IPS DF 4.7 (cell line): ENCODE measurements around the gene CRACDL.

Experiments used
- DNase-seq: peaks from one replicate; pipeline ENCODE4 v3.0.0-alpha.2; 2013; ENCODE audit warnings: low spot score; ENCODE audit errors: extremely low read depth

The CRACDL gene

DNA sequence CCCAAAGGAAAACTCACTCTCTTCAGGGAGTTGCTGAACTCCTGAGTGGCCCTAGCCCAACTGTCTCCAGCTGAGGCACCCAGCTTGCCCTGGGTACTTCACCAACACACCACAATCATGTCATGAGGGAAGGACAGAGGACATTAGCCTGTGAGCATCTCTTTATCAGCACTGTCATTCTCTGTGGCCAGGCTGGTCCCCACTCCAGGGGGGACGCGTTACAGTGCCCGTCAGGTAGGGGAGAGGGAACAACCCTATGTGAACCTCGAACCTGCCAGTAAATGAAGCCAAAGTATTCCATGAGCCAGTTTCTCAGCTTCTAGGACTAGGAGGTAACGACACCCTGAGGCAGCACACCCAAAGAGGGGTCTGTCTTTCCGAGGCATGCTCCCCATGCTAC is 110.2 kb downstream of the CRACDL start:
- no peak for DNase-seq

DNA sequence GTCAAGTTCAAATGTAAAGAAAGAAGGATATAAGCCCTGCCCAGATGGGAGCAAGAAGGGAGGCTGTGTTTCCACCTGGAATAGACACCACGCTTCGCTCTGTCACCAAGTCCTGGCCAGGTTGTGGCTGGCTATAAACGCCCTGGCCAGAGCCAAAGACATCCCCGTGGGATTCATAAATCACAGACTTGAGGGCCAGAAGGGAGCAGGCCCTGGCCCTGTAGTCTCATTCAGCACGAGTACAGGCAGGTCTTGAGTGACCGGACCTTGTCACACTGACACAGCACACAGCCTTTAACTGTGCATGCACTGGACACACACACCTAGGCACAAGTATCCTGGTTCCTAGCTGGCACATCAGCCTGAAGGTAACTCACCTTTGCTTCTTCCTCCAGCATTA is 110.6 kb downstream of the CRACDL start:
- DNase-seq: no peak

- DNase-seq: no peak
Observed at GRCh38 chr2:98825020-98825350, 111.0 kb downstream of the CRACDL start.

GRCh38 chr2:98824256-98825019 is 111.6 kb downstream of the CRACDL start:
- no peak for DNase-seq

DNA sequence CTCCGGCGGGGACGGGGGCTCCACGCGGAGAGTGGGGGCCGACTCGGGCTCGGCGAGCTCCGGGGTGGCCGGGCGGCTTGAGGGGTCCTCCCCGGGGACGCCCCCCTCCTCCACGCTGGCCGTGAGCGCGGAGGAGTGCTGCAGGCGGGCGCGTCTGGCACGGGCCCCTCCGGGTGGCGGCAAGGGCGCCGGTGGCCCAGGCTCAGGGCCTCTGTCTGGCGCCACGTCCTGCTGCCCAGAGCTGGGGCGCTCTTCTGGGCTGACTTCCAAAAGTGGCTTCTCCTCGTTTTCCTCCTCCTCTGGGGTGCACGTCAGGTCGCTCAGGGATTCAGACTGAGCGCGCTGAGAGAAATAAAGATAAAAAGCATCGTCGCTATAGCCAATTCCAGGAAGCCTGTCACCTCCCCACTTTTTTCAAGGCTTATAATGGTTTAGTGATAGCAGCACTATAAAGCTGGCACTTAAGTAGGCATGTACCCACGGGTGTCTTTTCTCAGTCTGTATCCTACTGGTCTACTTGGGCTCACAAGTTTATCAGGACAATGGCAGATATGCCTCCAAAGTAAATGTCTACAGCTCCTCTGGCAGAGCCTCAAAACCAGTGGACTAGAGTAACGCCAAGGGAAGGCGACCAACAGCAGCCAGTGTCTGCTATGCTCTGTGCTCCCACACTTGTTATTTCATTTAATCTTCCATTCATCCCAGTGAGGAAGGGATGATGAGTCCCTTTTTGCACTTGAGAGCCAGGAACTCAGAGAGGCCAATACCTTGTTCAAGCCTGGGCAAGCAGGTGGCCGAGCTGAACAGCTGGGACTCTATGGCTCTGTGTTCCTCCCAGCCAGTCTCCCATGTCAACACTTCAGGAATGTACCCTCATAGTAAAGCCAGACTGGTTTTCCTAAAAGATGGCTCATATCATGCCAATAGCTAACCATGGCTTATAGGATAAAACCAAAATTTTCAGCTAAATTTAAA is 112.5 kb downstream of the CRACDL start:
- DNase-seq: no peak

DNA sequence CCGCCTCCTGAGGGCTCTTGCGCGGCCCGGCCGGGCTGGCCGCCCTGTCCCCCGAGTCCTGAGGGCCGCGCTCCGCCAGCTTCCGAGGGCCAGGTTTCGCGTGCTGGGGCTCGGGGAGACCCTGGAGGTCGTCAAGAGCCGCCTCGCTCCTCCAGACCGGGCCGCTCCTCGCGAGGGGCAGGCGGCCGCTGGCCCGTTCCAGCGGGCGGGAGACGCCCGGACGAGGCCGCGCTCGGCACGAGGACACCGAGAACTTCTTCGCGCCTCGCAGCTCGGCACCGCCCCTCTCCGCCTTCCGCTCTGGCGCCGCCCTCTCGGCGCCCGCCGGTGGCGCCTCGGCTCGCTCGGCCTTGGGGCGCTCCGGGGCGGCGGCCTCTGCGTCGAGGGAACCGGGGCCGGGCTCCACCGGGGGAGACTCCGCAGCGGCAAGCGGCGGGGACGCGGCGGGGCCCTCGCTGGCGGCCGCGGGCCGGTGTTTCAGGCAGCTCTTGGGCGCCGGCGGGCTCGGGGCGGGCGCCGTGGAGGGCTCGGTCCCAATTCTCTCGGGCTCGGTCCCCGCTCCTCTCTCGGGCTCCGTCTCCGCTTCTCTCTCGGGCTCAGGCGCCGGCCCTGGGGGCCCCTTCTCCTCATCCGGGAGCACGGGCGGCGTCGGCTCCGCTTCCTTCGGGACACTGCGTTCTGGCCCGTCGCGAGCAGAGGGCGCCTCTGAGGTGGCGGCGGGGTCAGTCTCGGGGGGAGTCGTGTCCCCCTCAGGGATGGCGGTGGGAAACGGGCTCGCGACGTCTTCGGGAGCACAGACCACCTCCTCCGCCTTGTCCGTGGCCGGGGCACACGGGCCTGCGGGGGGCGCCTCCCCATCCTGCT is 113.5 kb downstream of the CRACDL start:
- no peak for DNase-seq

DNA sequence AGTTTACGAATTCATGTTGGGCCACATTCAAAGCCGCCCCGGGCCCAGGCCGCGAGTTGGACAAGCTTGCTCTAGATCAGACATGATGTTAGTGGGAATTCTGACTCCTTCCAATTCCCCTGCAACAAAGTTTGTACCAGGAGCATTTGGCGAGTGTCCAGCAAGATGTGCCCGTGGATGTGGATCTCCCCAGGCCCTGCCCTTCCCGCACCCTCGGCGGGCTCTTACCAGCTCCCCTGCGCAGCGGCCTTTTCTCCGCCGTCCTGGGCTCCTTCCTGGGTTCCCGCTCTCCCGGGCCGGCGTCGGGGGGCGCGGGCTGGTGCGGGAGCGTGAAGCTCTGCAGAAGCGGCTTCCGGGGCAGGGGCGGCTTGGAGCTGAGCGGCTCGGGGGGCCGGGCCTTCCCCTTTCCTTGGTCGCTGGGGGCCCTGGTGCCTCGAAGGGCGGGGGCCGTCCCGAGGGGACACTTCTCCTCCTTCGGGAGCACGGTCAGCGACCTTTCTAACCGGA is 114.3 kb downstream of the CRACDL start:
- DNase-seq: no peak

GRCh38 chr2:98819231-98819766 is 116.7 kb downstream of the CRACDL start:
- no peak for DNase-seq

GRCh38 chr2:98818164-98818563 is 117.9 kb downstream of the CRACDL start:
- no peak for DNase-seq

- DNase-seq: no peak
Observed at GRCh38 chr2:98816281-98816680, 119.7 kb downstream of the CRACDL start.

DNA sequence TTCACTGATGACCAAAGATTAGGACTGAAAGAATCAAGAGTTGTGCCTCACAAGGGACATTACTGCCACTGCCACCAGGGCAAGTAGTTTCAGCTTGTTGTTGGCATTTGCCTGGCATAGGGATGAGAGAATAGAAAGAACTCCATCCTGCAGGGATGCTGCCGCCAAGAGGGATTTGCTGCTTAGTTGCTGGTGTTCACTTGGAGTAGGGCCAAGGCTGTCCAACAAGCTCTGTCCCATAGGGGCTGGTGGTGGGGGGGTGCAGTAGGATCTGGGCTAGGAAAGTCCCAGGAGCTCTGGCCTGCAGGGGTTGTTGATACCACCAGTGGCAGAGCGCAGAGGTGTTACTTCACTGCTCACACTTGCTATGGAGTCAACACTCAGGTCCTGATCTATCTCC is 120.2 kb downstream of the CRACDL start:
- DNase-seq: no peak

DNA sequence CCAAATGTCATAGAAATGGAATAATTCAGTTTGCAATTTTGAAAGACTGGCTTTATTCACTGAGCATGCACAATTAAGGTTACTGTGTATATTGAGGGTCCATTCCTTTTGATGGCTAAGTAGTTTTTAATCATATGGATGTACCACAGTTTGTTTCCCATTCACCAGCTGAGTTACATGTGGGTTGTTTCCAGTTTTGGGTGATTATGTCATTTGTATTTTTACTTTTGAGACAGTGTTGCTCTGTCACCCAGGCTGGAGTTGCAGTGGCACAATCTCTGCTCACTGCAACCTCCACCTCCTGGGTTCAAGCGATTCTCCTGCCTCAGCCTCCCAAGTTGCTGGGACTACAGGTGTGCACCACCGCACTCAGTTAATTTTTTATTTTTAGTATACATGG is 124.3 kb downstream of the CRACDL start:
- no peak for DNase-seq

DNA sequence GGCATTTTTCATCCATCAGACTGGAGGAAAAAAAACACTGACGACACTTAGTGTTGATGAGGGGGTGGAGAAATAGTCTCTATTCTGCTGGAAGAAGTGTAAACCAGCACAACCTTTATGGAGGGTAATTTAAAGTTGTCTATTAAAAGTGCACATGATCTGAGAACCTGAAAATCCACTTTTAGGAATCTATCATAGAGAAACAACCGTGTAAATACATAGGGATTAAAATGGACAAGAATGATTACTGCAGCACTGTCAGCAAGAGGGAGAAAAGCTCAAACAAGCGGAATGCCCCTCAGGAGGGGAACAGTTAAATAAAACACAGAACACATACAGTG is 125.5 kb downstream of the CRACDL start:
- no peak for DNase-seq

DNA sequence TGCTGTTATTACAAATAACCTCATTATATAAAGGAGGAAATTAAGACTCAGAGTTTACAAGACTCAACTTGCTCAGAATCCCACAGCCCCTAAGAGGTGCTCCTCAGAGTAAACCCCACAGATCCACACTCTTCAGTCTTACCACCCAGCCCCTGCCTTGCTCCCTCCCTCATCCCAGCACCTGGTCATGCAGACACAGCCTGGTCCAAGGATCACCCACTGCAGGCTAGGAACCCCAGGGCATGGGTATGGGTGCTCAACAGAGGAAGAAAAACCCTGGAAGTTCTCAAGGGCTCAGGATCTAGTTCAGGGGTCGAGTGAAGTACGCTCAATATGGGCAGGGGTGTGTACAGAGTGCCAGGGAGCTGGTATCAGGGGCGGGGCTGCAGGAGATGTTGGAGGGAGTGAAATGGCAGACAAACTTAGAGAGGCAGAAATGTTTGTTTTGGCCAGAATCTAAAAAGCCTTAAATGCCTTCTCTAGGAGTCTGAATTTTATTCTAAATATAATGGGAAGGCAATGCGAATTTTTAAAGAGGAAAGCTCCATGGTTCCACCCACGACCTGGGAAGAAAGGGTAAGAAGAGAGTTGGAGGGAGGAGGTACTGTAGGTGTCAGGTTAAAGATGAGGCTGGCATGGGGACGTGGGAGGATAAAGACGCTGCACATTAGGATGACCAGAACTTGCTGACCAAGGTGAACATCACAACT is 126.0 kb downstream of the CRACDL start:
- no peak for DNase-seq

GRCh38 chr2:98809116-98809515 is 126.9 kb downstream of the CRACDL start:
- no peak for DNase-seq

- no peak for DNase-seq
Observed at GRCh38 chr2:98808546-98808945, 127.5 kb downstream of the CRACDL start.

- no peak for DNase-seq
Observed at GRCh38 chr2:98807929-98808328, 128.1 kb downstream of the CRACDL start.

- no peak for DNase-seq
Observed at GRCh38 chr2:98807221-98807620, 128.8 kb downstream of the CRACDL start.

GRCh38 chr2:98806236-98806697 is 129.8 kb downstream of the CRACDL start:
- DNase-seq: no peak

GRCh38 chr2:98805412-98806171 is 130.4 kb downstream of the CRACDL start:
- DNase-seq: no peak
